ENCODE measurements around the gene SLC1A2. TPM values are rescaled to one million over a fixed set of nuclear protein-coding genes. Genes with fewer than 3 reads are reported as not detected.

Gene SLC1A2
- total and polyA plus RNA-seq, 4 donors = 0.35 to 17.0 (median 1.1) TPM

GRCh38 chr11:35290876-35291275 is 128.5 kb downstream of the SLC1A2 start:
- no peaks in the 10 kb centered on the region for H3K4me1 ChIP-seq (ENCODE audit: control insufficient read depth in 5 of 5, insufficient read depth in 5 of 5, low read length in 5 of 5)
- WGBS, 2 donors = 69 to 76% methylated on average over 3 of the region's 3 CpGs
- H3K36me3 ChIP-seq (ENCODE audit: control insufficient read depth in 4 of 4, insufficient read depth in 4 of 4, low read length in 4 of 4) = no peaks in the 10 kb centered on the region
- H3K4me3 ChIP-seq = no peak overlapping the region
- H3K27me3 ChIP-seq (ENCODE audit: control insufficient read depth in 3 of 3, insufficient read depth in 3 of 3, low read length in 2 of 3) = no peaks in the 10 kb centered on the region
- TF ChIP-seq CTCF (IDR thresholded peaks at IDR 0.05; ENCODE audit: control extremely low read depth, extremely low read depth) = no peak
- H3K9ac ChIP-seq (ENCODE audit: insufficient read depth in 1 of 2, low read length in 2 of 2) = no peak overlapping the region
- DNase-seq (no peak), ATAC-seq (ENCODE audit: insufficient read depth, low FRiP score) (no peak)
- H3K9me3 ChIP-seq (ENCODE audit: control insufficient read depth in 4 of 4, insufficient read depth in 3 of 4, low read length in 3 of 4) = no peaks in the 10 kb centered on the region
- no peak overlapping the region for H3K27ac ChIP-seq (ENCODE audit: low read depth in 1 of 2, low read length in 1 of 2)

- H3K27ac ChIP-seq (ENCODE audit: low read depth in 1 of 2, low read length in 1 of 2) = no peak overlapping the region
- 52 to 57% methylated on average over 2 of the region's 2 CpGs for WGBS, 2 donors
- peaks cover 0 to 4% (median 0%) of the 10 kb centered on the region in 4 donors for H3K36me3 ChIP-seq (ENCODE audit: control insufficient read depth in 4 of 4, insufficient read depth in 4 of 4, low read length in 4 of 4)
- TF ChIP-seq CTCF (IDR thresholded peaks at IDR 0.05; ENCODE audit: control extremely low read depth, extremely low read depth) = no peak
- no peaks in the 10 kb centered on the region for H3K27me3 ChIP-seq (ENCODE audit: control insufficient read depth in 3 of 3, insufficient read depth in 3 of 3, low read length in 2 of 3)
- ATAC-seq (ENCODE audit: insufficient read depth, low FRiP score) (no peak), DNase-seq (no peak)
- H3K9ac ChIP-seq (ENCODE audit: insufficient read depth in 1 of 2, low read length in 2 of 2) = no peak overlapping the region
- H3K9me3 ChIP-seq (ENCODE audit: control insufficient read depth in 4 of 4, insufficient read depth in 3 of 4, low read length in 3 of 4) = no peaks in the 10 kb centered on the region
- H3K4me1 ChIP-seq (ENCODE audit: control insufficient read depth in 5 of 5, insufficient read depth in 5 of 5, low read length in 5 of 5) = no peaks in the 10 kb centered on the region
- H3K4me3 ChIP-seq = no peak overlapping the region
Observed at GRCh38 chr11:35289821-35290220, 129.5 kb downstream of the SLC1A2 start.

GRCh38 chr11:35288817-35289541 is 130.4 kb downstream of the SLC1A2 start:
- WGBS, 2 donors = 54 to 65% methylated on average over 5 of the region's 5 CpGs
- no peak for ATAC-seq (ENCODE audit: insufficient read depth, low FRiP score)
- no peaks in the 10 kb centered on the region for H3K9me3 ChIP-seq (ENCODE audit: control insufficient read depth in 4 of 4, insufficient read depth in 3 of 4, low read length in 3 of 4)
- no peaks in the 10 kb centered on the region for H3K27me3 ChIP-seq (ENCODE audit: control insufficient read depth in 3 of 3, insufficient read depth in 3 of 3, low read length in 2 of 3)
- no peak overlapping the region for H3K4me3 ChIP-seq
- H3K36me3 ChIP-seq (ENCODE audit: control insufficient read depth in 4 of 4, insufficient read depth in 4 of 4, low read length in 4 of 4) = peaks cover 0 to 4% (median 0%) of the 10 kb centered on the region in 4 donors
- no peak overlapping the region for H3K27ac ChIP-seq (ENCODE audit: low read depth in 1 of 2, low read length in 1 of 2)
- TF ChIP-seq CTCF (IDR thresholded peaks at IDR 0.05; ENCODE audit: control extremely low read depth, extremely low read depth) = no peak
- H3K4me1 ChIP-seq (ENCODE audit: control insufficient read depth in 5 of 5, insufficient read depth in 5 of 5, low read length in 5 of 5) = no peaks in the 10 kb centered on the region
- DNase-seq = no peak
- no peak overlapping the region for H3K9ac ChIP-seq (ENCODE audit: insufficient read depth in 1 of 2, low read length in 2 of 2)

GRCh38 chr11:35288309-35288708 is 131.0 kb downstream of the SLC1A2 start:
- WGBS, 2 donors = 49 to 72% methylated on average over 3 of the region's 3 CpGs
- peaks cover 0 to 4% (median 0%) of the 10 kb centered on the region in 4 donors for H3K36me3 ChIP-seq (ENCODE audit: control insufficient read depth in 4 of 4, insufficient read depth in 4 of 4, low read length in 4 of 4)
- no peak overlapping the region for H3K4me3 ChIP-seq
- no peak for DNase-seq
- no peak for ATAC-seq (ENCODE audit: insufficient read depth, low FRiP score)
- H3K4me1 ChIP-seq (ENCODE audit: control insufficient read depth in 5 of 5, insufficient read depth in 5 of 5, low read length in 5 of 5) = no peaks in the 10 kb centered on the region
- TF ChIP-seq CTCF (IDR thresholded peaks at IDR 0.05; ENCODE audit: control extremely low read depth, extremely low read depth) = no peak
- no peak overlapping the region for H3K27ac ChIP-seq (ENCODE audit: low read depth in 1 of 2, low read length in 1 of 2)
- H3K9ac ChIP-seq (ENCODE audit: insufficient read depth in 1 of 2, low read length in 2 of 2) = no peak overlapping the region
- no peaks in the 10 kb centered on the region for H3K27me3 ChIP-seq (ENCODE audit: control insufficient read depth in 3 of 3, insufficient read depth in 3 of 3, low read length in 2 of 3)
- H3K9me3 ChIP-seq (ENCODE audit: control insufficient read depth in 4 of 4, insufficient read depth in 3 of 4, low read length in 3 of 4) = no peaks in the 10 kb centered on the region

Data from lung (tissue), 12 donors.